ENCODE data around the gene GHITM. TPM values are rescaled to one million over a fixed set of nuclear protein-coding genes. Genes with fewer than 3 reads are reported as not detected.
"Not testable (repeated sequence)": the region's sequence is repeated elsewhere in the genome, so short reads cannot be mapped to it uniquely, and the experiment has no call there.

The GHITM gene
- total RNA-seq, 2 donors from 2014 or later, result 122 to 143 TPM

DNA sequence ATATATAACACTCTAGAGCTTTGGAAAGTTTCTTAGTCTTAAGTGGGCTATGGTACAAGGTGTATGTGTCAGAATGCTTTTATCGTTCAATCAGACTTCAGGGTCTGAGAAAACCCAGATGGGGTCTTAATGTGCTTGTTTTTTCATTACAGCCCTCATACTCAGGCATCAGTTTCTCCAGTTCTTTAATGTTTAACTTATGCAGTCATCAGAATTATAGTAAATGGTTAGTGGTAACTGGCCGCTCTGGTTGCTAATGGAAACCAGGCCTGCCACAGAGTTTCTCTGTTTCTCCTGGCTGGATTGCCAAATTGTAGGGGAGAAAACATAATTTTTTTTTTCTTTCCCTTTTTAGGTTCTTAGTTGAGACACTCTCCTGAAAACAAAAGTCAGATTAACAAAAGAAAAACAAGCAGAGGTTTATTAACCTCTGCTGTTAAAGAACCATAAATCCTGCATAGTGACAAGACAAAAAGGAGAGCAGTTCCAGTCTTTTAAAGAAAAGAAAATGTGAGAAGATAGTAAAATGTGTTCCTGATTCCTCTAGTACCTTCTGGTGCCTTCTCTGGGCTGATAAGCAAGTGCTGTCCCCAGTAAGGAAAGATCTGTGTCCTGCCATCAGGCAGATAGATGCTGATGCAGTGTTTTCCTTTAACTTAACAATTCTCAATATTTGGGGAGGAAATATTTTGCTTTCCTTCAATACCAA is 21.5 kb upstream of the GHITM start:
- H3K27me3 ChIP-seq (replicated peaks; ENCODE audit: insufficient read depth), result no peaks in the 10 kb centered on the region
- no peaks in the 10 kb centered on the region for H3K4me1 ChIP-seq (replicated peaks)
- 36% methylated on average over 2 of the region's 2 CpGs for WGBS
- H3K9me3 ChIP-seq, result no peaks in the 10 kb centered on the region
- H3K36me3 ChIP-seq, result no peaks in the 10 kb centered on the region
- no peak overlapping the region for H3K4me3 ChIP-seq
- no peak for DNase-seq (ENCODE audit: low spot score)
- intact Hi-C loops (cut with DNase I), result no loop called here
- H3K27ac ChIP-seq, result no peak overlapping the region
- TF ChIP-seq POLR2AphosphoS5 (IDR thresholded peaks at IDR 0.05) (no peak), POLR2A (IDR thresholded peaks at IDR 0.05) (no peak)
- TF ChIP-seq, protein P1, sequence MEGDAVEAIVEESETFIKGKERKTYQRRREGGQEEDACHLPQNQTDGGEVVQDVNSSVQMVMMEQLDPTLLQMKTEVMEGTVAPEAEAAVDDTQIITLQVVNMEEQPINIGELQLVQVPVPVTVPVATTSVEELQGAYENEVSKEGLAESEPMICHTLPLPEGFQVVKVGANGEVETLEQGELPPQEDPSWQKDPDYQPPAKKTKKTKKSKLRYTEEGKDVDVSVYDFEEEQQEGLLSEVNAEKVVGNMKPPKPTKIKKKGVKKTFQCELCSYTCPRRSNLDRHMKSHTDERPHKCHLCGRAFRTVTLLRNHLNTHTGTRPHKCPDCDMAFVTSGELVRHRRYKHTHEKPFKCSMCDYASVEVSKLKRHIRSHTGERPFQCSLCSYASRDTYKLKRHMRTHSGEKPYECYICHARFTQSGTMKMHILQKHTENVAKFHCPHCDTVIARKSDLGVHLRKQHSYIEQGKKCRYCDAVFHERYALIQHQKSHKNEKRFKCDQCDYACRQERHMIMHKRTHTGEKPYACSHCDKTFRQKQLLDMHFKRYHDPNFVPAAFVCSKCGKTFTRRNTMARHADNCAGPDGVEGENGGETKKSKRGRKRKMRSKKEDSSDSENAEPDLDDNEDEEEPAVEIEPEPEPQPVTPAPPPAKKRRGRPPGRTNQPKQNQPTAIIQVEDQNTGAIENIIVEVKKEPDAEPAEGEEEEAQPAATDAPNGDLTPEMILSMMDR (IDR thresholded peaks at IDR 0.05), result no peak

DNA sequence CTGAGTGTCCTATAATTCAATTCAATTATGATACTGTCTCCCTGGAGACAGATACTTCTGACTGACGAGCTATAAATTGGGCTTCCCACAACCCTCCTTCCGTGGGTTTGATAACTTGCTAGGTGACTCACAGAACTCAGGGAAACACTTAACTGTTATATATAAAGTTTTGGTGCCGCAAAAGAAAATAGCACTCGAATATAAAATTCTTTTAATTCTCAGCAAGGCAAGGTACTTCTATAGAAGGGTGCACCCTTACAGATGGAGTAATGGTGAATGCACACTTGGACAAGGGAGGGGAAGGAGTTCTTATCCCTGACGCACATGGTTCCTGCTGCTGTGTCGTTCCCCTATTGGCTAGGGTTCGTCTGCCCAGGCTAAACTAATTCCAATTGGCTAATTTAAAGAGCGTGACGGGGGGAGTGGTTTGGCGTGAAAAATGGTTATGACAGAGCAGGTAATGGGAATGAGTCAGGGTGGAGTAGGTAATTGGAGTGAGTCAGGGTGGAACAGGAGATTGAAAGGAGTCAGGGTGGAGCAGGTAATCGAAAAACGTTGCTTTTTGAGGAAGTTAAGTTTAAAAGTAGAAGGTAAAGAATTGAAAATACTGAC is 20.8 kb upstream of the GHITM start:
- Histone ChIP-seq H3K4me1 (replicated peaks) (no peaks in the 10 kb centered on the region), H3K4me3 (no peak overlapping the region), H3K36me3 (no peaks in the 10 kb centered on the region), H3K9me3 (no peaks in the 10 kb centered on the region), H3K27me3 (replicated peaks; ENCODE audit: insufficient read depth) (no peaks in the 10 kb centered on the region), H3K27ac (no peak overlapping the region)
- DNase-seq (ENCODE audit: low spot score), result no peak
- intact Hi-C loops (cut with DNase I), result no loop called here
- no peak for TF ChIP-seq POLR2A (IDR thresholded peaks at IDR 0.05)
- no peak for TF ChIP-seq POLR2AphosphoS5 (IDR thresholded peaks at IDR 0.05)
- TF ChIP-seq, protein P1 (IDR thresholded peaks at IDR 0.05), result no peak
- 83% methylated on average over 12 of the region's 12 CpGs for WGBS

DNA sequence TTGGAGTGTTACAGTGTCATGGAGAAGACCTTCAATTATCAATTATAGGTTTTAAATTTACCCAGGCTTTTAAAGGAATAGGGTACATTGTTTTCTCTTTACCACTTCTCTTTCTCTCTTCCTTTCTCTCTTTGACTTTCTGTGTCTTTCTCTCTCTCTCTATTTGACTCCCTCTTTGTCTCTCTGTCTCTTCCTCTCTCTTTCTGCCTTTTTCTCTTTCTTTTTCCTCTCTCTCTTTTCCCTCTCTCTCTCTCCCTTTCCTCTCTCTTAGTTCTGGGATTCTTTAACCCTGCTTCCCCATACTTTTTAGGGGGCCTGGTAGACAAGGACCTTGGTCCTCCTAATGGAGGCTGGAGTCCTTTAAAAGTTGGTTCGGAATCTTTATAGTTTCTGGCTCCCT is 15.9 kb upstream of the GHITM start:
- TF ChIP-seq POLR2A (IDR thresholded peaks at IDR 0.05) (no peak), POLR2AphosphoS5 (IDR thresholded peaks at IDR 0.05) (no peak)
- TF ChIP-seq, protein P1 (IDR thresholded peaks at IDR 0.05), result no peak
- no peaks in the 10 kb centered on the region for H3K9me3 ChIP-seq
- 80% methylated on average over 1 of the region's 1 CpG for WGBS

DNA sequence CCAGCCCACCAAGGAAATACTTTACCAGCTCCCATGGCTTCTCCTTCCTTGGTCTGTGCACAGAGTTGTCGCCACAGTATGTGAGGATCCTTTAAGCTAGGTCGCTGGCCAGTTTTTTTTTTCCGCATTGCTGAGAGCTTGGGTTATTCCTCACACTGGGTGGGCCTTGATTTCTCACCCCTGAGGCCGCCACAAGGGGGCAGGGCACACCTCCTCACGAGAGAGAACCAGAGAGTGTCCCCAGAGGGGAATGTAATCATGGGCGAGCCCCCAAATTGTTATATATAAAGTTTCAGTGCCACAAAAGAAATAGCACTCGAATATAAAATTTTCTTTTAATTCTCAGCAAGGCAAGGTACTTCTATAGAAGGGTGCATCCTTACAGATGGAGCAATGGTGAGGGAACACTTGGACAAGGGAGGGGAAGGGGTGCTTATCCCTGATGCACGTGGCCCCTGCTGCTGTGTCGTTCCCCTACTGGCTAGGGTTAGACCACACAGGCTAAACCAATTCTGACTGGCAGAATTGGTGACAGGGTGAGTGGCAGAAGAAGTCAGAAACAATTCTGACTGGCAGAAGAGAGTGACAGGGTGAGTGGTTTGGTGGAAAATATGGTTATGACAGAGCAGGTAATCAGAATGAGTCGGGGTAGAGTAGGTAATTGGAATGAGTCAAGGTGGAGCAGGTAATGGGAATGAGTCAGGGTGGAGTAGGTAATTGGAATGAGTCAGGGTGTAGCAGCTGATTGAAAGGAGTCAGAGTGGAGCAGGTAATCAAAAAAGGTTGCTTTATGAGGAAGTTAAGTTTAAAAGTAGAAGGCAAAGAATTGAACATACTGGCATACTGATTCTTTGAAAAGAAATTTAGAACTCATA is 13.2 kb upstream of the GHITM start:
- H3K27ac ChIP-seq; H3K4me3 ChIP-seq; H3K9me3 ChIP-seq; DNase-seq (ENCODE audit: low spot score); H3K36me3 ChIP-seq; H3K27me3 ChIP-seq (replicated peaks; ENCODE audit: insufficient read depth); H3K4me1 ChIP-seq (replicated peaks); intact Hi-C loops (cut with DNase I): not testable (repeated sequence)
- WGBS, result 83% methylated on average over 10 of the region's 10 CpGs

More for the DNA sequence above, 15.9 kb upstream of the GHITM start:
- Histone ChIP-seq H3K27ac (no peak overlapping the region), H3K27me3 (replicated peaks; ENCODE audit: insufficient read depth) (no peaks in the 10 kb centered on the region), H3K4me1 (replicated peaks) (no peaks in the 10 kb centered on the region), H3K4me3 (no peak overlapping the region), H3K36me3 (no peaks in the 10 kb centered on the region)
- DNase-seq (ENCODE audit: low spot score), result no peak
- intact Hi-C loops (cut with DNase I), result no loop called here

DNA sequence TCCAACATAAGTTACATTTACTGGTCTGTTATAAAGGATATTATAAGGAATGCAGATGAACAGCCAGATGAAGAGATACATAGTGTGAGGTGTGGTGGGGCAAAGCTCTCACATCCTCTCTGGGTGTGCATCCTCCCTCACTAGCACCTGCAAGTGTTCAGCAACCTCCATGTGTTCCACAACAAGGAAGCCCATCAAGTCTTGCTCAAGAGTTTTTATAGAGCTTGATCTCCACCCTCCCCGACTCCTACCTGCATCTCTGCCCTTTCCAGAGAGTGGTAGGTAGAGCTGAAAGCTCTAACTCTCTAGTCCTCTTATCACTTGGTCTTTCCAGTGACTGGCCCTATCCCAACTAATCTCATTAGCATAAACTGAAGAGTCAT is 12.5 kb upstream of the GHITM start:
- Histone ChIP-seq H3K9me3 (no peaks in the 10 kb centered on the region), H3K36me3 (no peaks in the 10 kb centered on the region), H3K4me3 (no peak overlapping the region), H3K4me1 (replicated peaks) (no peaks in the 10 kb centered on the region), H3K27me3 (replicated peaks; ENCODE audit: insufficient read depth) (no peaks in the 10 kb centered on the region), H3K27ac (no peak overlapping the region)
- WGBS, result 94% methylated on average over 1 of the region's 1 CpG
- TF ChIP-seq, protein P1 (IDR thresholded peaks at IDR 0.05), result no peak
- TF ChIP-seq POLR2A (IDR thresholded peaks at IDR 0.05), result no peak
- no peak for TF ChIP-seq POLR2AphosphoS5 (IDR thresholded peaks at IDR 0.05)
- DNase-seq (ENCODE audit: low spot score), result no peak
- intact Hi-C loops (cut with DNase I), result no loop called here

Data from prostate gland (tissue), 2 donors.